Kidney tubule cell (primary cell): ENCODE data around the gene ARHGEF38.
"Not testable (repeated sequence)": the region's sequence is repeated elsewhere in the genome, so short reads cannot be mapped to it uniquely, and the experiment has no call there.

Experiments
- DNase-seq: peaks from one replicate; pipeline ENCODE4 v3.0.0-alpha.2; 2018; ENCODE audit warnings: low spot score

Gene ARHGEF38

GRCh38 chr4:105714071-105714521 lies 161.7 kb downstream of the ARHGEF38 start:
- DNase-seq: peak; percentile 34

- no peak for DNase-seq
Observed at GRCh38 chr4:105714932-105715331, 162.5 kb downstream of the ARHGEF38 start.

DNA sequence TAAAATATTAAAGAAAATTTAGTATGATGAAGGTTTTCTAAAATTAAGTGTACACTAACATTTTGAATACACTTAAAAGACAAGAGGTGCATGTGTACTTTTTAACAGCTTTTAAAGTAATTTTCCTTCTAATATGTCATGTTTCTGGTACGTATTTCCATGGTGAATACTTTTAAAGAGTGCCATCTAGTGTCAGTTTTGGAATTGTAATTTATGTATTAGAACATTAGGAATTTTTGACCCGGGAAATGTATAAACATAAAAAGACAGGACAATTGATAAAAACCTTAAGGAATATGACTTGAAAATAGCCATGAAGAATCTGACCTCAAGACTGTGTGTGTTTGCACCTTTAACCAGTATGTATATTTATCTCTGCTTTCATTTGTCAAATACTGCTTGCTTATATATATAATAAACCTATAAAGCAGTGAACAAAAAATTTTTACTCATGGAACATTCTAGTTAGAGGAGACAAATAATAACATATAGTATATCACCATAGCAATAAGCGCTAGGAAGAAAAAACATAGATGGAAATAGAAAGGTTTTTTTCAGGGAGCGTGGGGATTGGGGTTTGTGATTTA lies 163.4 kb downstream of the ARHGEF38 start:
- peak; percentile 59 for DNase-seq

GRCh38 chr4:105719204-105719603 lies 166.8 kb downstream of the ARHGEF38 start:
- no peak for DNase-seq

GRCh38 chr4:105725623-105726022 lies 173.2 kb downstream of the ARHGEF38 start:
- no peak for DNase-seq

DNA sequence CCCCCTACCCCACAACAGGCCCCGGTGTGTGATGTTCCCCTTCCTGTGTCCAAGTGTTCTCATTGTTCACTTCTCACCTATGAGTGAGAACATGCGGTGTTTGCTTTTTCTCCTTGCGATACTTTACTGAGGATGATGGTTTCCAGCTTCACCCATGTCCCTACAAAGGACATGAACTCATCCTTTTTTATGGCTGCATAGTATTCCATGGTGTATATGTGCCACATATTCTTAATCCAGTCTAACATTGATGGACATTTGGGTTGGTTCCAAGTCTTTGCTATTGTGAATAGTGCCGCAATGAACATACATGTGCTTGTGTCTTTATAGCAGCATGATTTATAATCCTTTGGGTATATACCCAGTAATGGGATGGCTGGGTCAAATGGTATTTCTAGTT lies 177.5 kb downstream of the ARHGEF38 start:
- DNase-seq: not testable (repeated sequence)
